SW 1271 (cell line): ENCODE results near the gene KIFBP.
A peak's percentile ranks its signal among the peaks of the same experiment; 100 is the strongest.

Experiments
- DNase-seq, 2 experiments: peaks; one replicate each; lab custom pipeline; 2025; lab: John Stamatoyannopoulos, UW

KIFBP gene

GRCh38 chr10:69051710-69052487, 63.3 kb downstream of the KIFBP start:
- DNase-seq = no peak

DNA sequence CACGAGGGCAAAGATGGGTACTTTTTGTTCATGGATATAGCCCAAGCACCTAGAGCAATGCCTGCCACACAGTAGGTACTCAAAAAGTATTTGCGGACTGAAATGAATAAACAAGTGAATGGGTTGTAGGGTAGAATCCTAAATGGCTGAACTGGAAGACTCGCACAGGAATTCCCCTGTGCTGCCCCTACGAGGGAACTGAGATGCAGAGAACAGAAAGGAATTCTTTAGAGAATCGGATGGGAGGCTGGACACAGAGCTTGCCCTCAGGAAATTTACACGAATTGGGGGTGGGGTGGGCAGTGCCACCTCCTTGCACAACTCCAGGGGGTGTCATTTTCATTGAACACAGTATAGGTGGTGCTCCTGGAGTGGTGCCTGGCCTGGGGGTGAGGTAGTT, 64.1 kb downstream of the KIFBP start:
- DNase-seq = no peak

- no peak for DNase-seq
Observed at GRCh38 chr10:69055241-69055640, 66.6 kb downstream of the KIFBP start.

GRCh38 chr10:69056129-69056528, 67.5 kb downstream of the KIFBP start:
- DNase-seq = no peak

GRCh38 chr10:69056536-69057260, 68.1 kb downstream of the KIFBP start:
- DNase-seq = no peak

DNA sequence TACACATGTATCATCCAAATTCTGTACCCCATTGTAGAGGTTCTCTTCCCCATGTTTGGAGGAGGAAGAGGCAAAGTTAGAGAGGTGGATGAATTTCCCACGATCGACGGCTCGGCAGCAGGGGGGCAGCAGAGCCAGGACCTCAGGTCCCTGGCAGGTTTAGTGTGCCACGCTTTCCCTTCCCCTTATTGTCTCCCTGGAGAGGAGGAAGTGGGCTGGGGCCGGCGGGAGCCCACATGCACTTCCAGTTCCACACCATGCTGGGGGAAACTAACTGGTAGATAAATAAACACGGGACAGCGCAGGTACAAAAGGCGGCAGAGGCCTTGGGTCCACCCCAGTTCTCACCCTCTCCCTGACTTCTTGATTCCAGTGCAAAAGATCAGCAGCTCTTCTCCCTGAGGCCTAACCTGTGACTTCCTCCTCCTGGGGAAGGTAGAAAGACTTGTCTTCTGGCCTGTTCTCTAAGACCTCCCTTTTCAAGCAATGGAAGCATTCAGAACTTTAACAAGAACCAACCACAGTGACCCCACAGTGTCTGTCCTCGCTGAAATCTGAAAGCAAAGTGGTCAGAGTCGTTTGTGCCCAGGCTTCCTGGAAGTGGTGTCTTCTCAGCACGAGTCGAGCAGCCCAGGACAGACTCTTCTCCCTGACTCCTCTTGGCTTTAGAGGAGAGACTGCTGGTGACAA, 68.8 kb downstream of the KIFBP start:
- DNase-seq = no peak

DNA sequence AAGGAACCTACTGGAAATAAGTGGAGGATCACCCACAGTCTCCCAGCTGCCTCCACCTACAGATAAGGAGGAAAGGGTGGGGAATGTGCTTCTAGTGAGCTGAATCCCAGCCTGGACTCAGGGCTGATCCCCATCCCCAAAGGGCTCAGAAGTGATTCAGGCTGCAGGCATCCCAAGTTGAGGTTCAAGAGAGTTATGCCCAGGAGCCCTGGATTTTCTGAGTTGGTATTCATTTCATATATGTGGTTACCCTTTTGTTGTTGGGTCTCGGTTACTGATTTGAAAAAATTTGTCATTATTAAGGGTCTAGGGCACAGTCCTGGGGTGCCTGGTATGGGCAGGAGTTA, 69.3 kb downstream of the KIFBP start:
- peak in 1 of 2 experiments; percentile 16 for DNase-seq

DNA sequence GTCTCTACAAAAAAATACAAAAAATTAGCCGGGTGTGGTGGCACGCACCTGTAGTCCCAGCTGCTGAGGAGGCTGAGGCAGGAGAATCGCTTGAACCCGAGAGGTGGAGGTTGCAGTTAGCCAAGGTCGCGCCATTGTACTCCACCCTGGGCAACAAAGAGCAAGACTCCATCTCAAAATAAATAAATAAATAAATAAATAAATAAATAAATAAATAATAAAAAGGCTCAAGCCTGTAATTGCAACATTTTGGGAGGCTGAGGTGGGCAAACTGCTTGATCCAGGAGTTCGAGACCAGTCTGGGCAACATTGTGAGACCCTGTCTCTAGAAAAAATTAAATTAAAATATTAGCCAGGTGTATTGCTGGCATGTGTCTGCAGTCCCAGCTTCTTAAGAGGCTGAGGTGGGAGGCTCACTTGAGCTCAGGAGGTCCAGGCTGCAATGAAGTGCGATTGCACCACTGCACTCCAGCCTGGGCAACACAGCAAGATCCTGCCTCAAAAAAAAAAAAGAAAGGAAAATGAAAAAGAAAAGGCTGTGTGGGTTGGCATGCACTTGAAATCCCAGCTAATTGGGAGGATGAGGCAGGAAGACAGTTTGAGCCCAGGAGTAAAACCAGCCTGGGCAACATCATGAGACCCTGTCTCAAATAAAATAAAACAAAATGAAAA, 71.7 kb downstream of the KIFBP start:
- no peak for DNase-seq

DNA sequence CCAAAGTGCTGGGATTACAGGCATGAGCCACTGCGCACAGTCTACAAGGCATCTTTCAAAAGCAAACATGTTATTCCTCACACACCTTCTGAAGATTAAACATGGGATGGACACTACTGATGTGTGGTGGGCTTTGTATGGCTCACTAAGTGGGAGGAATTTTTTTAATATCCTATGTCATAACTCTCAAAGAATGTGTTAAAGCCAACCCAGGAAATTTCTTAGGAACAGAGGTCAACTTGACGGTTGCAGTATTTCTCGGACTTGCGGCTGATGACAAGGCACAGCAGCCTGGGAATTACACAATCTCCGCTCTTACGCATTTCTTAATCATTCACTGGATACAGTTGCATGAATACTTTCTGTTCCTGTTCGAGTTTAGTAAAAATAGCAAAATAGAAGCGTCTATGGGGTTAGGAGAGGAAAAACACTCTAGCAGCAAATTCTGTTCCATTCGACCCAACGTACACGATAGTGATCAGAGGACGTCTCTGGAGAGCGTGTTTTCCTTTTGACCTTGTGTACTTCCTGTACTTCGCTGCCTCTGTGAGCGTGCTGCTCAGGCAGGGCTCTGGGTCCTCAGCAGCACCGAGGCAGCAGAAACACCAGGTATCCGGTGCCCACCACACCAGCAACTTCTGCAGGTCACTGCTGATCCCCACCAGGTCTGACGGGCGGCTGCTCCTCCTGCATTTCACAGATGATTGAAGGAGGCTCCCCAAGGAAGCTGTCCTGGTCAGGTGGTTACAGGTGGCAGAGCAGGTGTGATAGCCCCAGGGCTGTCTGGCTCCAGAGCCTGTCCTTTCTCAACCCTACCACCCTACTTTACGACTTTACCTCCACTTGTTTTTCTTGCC, 72.9 kb downstream of the KIFBP start:
- DNase-seq = peak; percentile 87 to 96

- no peak for DNase-seq
Observed at GRCh38 chr10:69062901-69063300, 74.3 kb downstream of the KIFBP start.

GRCh38 chr10:69064762-69065328, 76.2 kb downstream of the KIFBP start:
- DNase-seq = no peak

GRCh38 chr10:69065406-69066361, 77.1 kb downstream of the KIFBP start:
- DNase-seq = no peak
